Liver (tissue), 3 donors: ENCODE results near the gene GPD2.

Experiments
- CTCF ChIP-seq: fragments of 150-350 bp; IDR thresholded peaks from 2 replicates; pipeline ENCODE4 v1.5.1; 2017; ENCODE audit warnings: improper control_type of control experiment, low read depth, low read length; ENCODE audit not compliant: missing input control
- GABPA ChIP-seq, 2 donors: IDR thresholded peaks in 1 of 2; conservative IDR thresholded peaks in 1 of 2; 2 replicates each; pipeline ENCODE4 v1.6.1; 2016; ENCODE audit warnings: antibody characterized with exemption in 2 of 2, mild to moderate bottlenecking in 1 of 2, moderate library complexity in 1 of 2
- JUND ChIP-seq, 2 donors: IDR thresholded peaks; 2 replicates each; pipeline ENCODE4 v1.6.1; 2016; ENCODE audit warnings: antibody characterized with exemption in 2 of 2
- MAX ChIP-seq: IDR thresholded peaks from 2 replicates; pipeline ENCODE4 v1.6.1; 2016; ENCODE audit warnings: antibody characterized with exemption
- REST ChIP-seq: IDR thresholded peaks from 2 replicates; pipeline ENCODE4 v1.6.1; 2016; ENCODE audit warnings: antibody characterized with exemption, mild to moderate bottlenecking
- TAF1 ChIP-seq: conservative IDR thresholded peaks from 2 replicates; pipeline ENCODE4 v1.6.1; 2016; ENCODE audit warnings: antibody characterized with exemption, mild to moderate bottlenecking
- donor health status: healthy.
- donor health status: healthy.

- no peak for TF ChIP-seq JUND (IDR thresholded peaks at IDR 0.05)
- no peak for TF ChIP-seq CTCF
- TF ChIP-seq REST = no peak
- no peak for TF ChIP-seq TAF1
- TF ChIP-seq MAX = no peak
- TF ChIP-seq GABPA (IDR thresholded peaks at IDR 0.05 in 1 of 2, conservative IDR thresholded peaks at IDR 0.05 in 1 of 2) = no peak
Measured at GRCh38 chr2:156471762-156472161, 35.6 kb downstream of the GPD2 start.
